ENCODE data around the gene ACTR5. TPM values are rescaled to one million over a fixed set of nuclear protein-coding genes. Genes with fewer than 3 reads are reported as not detected.

ACTR5 gene
- total and polyA plus RNA-seq, 2 of the 13 experiments (the other 11 are each of a cell fraction or from before 2014, with no cell fraction given) = 19.5 to 20.5 TPM

DNA sequence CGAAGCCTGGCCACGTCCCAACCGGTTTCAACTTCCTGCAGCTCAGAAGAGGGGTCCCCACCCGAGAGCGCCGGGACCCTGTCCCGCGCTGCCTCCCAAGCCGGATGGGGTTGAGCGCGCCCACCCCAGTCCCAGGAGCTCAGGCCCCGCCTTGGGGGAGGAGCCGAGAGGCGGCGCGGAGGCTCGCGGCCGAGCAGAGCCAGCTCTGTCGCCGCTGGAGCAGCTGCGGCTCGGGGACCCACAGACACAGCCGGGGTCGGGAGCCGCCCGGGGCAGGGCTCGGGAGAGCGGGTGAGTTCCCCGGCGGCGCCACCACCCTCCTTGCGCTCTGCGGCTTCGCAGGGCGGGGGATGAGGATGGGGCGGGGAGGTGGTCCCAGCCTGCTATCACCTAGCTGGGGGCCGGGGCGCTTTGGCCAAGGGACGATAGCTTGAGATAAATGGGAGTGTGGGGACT, 57.3 kb downstream of the ACTR5 start, which contains the start of gene PPP1R16B (continued):
- no peak for TF ChIP-seq AHDC1 (CRISPR knock-in tag; IDR thresholded peaks at IDR 0.05; ENCODE audit: borderline replicate concordance)
- no peak for TF ChIP-seq SMYD3 (CRISPR knock-in tag; IDR thresholded peaks at IDR 0.05)
- TF ChIP-seq, protein P1, sequence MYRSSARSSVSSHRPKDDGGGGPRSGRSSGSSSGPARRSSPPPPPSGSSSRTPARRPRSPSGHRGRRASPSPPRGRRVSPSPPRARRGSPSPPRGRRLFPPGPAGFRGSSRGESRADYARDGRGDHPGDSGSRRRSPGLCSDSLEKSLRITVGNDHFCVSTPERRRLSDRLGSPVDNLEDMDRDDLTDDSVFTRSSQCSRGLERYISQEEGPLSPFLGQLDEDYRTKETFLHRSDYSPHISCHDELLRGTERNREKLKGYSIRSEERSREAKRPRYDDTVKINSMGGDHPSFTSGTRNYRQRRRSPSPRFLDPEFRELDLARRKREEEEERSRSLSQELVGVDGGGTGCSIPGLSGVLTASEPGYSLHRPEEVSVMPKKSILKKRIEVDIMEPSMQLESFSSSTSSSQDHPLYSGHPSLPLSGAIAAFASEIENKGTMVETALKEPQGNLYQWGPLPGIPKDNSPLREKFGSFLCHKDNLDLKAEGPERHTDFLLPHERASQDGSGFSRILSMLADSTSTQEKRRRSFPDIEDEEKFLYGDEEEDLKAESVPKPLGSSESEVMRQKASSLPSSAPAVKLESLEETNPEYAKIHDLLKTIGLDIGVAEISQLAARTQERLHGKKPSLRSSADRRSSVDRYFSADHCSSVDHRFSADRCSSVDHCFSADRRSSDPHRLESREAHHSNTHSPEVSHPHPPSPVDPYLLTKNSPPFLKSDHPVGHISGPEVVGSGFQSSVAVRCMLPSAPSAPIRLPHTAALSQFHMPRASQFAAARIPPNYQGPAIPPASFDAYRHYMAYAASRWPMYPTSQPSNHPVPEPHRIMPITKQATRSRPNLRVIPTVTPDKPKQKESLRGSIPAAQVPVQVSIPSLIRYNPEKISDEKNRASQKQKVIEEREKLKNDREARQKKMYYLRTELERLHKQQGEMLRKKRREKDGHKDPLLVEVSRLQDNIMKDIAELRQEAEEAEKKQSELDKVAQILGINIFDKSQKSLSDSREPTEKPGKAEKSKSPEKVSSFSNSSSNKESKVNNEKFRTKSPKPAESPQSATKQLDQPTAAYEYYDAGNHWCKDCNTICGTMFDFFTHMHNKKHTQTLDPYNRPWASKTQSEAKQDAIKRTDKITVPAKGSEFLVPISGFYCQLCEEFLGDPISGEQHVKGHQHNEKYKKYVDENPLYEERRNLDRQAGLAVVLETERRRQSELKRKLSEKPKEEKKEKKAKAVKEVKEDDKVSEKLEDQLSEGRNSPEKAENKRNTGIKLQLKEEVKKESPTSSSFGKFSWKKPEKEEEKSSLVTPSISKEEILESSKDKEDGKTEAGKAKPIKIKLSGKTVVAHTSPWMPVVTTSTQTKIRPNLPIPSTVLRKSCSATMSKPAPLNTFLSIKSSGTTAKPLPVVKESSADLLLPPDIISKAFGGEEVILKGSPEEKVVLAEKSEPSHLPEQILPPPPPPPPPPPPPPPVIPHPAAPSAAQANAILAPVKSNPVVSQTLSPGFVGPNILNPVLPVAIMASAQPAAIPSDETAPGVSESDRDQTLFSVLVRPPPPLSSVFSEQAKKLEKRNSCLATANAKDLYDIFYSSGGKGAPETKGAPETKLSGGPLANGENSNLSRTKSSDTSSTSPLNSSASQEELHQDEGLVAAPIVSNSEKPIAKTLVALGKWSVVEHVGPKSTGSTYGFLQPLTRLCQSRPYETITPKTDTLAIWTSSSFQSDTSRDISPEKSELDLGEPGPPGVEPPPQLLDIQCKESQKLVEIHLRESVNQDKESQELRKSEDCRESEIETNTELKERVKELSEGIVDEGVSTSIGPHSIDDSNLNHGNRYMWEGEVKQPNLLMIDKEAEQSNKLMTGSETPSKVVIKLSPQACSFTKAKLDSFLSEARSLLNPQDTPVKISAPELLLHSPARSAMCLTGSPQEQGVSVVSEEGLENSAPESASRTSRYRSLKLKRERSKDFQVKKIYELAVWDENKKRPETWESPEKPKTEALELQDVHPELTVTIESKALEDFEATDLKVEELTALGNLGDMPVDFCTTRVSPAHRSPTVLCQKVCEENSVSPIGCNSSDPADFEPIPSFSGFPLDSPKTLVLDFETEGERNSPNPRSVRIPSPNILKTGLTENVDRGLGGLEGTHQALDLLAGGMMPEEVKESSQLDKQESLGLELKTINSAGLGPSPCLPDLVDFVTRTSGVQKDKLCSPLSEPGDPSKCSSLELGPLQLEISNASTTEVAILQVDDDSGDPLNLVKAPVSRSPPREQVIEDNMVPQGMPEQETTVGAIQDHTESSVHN (CRISPR knock-in tag; IDR thresholded peaks at IDR 0.05) = no peak
- no peak for TF ChIP-seq SNAI1 (CRISPR knock-in tag; IDR thresholded peaks at IDR 0.05; ENCODE audit: borderline replicate concordance)
- TF ChIP-seq ZNF296 (CRISPR knock-in tag; conservative IDR thresholded peaks at IDR 0.05) = no peak
- TF ChIP-seq ZNF136 (CRISPR knock-in tag; IDR thresholded peaks at IDR 0.05; ENCODE audit: low read depth) = no peak
- TF ChIP-seq, protein P2, sequence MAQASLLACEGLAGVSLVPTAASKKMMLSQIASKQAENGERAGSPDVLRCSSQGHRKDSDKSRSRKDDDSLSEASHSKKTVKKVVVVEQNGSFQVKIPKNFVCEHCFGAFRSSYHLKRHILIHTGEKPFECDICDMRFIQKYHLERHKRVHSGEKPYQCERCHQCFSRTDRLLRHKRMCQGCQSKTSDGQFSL (CRISPR knock-in tag; IDR thresholded peaks at IDR 0.05) = no peak
- TF ChIP-seq ZNF749 (CRISPR knock-in tag; IDR thresholded peaks at IDR 0.05; ENCODE audit: borderline replicate concordance) = no peak
- no peak for TF ChIP-seq ZNF605 (CRISPR knock-in tag; IDR thresholded peaks at IDR 0.05)
- no peak for TF ChIP-seq ZNF329 (CRISPR knock-in tag; IDR thresholded peaks at IDR 0.05; ENCODE audit: low read depth)
- TF ChIP-seq IKZF1 (IDR thresholded peaks at IDR 0.05) = no peak
- TF ChIP-seq ELF1 (CRISPR knock-in tag; IDR thresholded peaks at IDR 0.05) = no peak
- no peak for TF ChIP-seq EEA1 (CRISPR knock-in tag; IDR thresholded peaks at IDR 0.05; ENCODE audit: borderline replicate concordance)
- TF ChIP-seq ZNF260 (CRISPR knock-in tag; IDR thresholded peaks at IDR 0.05; ENCODE audit: borderline replicate concordance, low read depth) = no peak
- no peak for TF ChIP-seq NFRKB (IDR thresholded peaks at IDR 0.05)
- TF ChIP-seq, protein P3, sequence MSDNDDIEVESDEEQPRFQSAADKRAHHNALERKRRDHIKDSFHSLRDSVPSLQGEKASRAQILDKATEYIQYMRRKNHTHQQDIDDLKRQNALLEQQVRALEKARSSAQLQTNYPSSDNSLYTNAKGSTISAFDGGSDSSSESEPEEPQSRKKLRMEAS (IDR thresholded peaks at IDR 0.05) = no peak
- TF ChIP-seq ZIK1 (CRISPR knock-in tag; IDR thresholded peaks at IDR 0.05; ENCODE audit: borderline replicate concordance, low read depth) = no peak
